ENCODE measurements around the gene AMH. TPM values are rescaled to one million over a fixed set of nuclear protein-coding genes. Genes with fewer than 3 reads are reported as not detected.

AMH gene
- total and polyA plus RNA-seq, 2 donors (not counting 1 experiment from before 2014, with no cell fraction given): 0.03 to 0.33 TPM

GRCh38 chr19:2282062-2282861 is 33.1 kb downstream of the AMH start, which contains the start of gene PEAK3:
TSS of gene PEAK3 (minus strand) at chr19:2282175. CDS start at chr19:2280931, 1,244 bp downstream.
- H3K4me2 ChIP-seq (ENCODE audit: extremely low read depth, insufficient read depth, low read length): peak within 1 kb of the TSS; percentile 44
- H3K79me2 ChIP-seq (ENCODE audit: control insufficient read depth, insufficient read depth, low read length): no peaks in the 10 kb centered on the region
- no peak within 1 kb of the TSS for H3K9ac ChIP-seq (ENCODE audit: insufficient read depth, low read length)
- H3K27me3 ChIP-seq (ENCODE audit: control insufficient read depth, insufficient read depth, low read length): no peaks in the 10 kb centered on the region
- H3K9me3 ChIP-seq (ENCODE audit: control insufficient read depth, insufficient read depth, low read depth, low read length): no peaks in the 10 kb centered on the region
- H3K27ac ChIP-seq (ENCODE audit: insufficient read depth, low read length): no peak within 1 kb of the TSS
- H2AFZ ChIP-seq (ENCODE audit: low read length): no peak within 1 kb of the TSS
- no peaks in the 10 kb centered on the region for H3K36me3 ChIP-seq (ENCODE audit: control insufficient read depth, insufficient read depth, low read length)
- peak; percentile 39 to 57 for DNase-seq (ENCODE audit: low read depth in 2 of 2)
- H3K4me3 ChIP-seq (replicated peaks in 1 of 4; ENCODE audit: control extremely low read depth in 1 of 4, insufficient read depth in 1 of 4, low read depth in 3 of 4, low read length in 4 of 4): peak within 1 kb of the TSS in 2 of 4 experiments; percentile 33 to 45
- TF ChIP-seq CTCF (conservative IDR thresholded peaks at IDR 0.05 in 1 of 2, IDR thresholded peaks at IDR 0.05 in 1 of 2; ENCODE audit: low read depth in 1 of 2, low read length in 2 of 2) (no peak), EZH2 (IDR thresholded peaks at IDR 0.05; ENCODE audit: low read length, missing control alignments) (no peak)
- no peaks in the 10 kb centered on the region for H4K20me1 ChIP-seq (ENCODE audit: control insufficient read depth, extremely low read depth, insufficient read depth, low read length)
- H3K4me1 ChIP-seq (ENCODE audit: control insufficient read depth, extremely low read depth, insufficient read depth, low read length): no peaks in the 10 kb centered on the region

- TF ChIP-seq EZH2 (IDR thresholded peaks at IDR 0.05; ENCODE audit: low read length, missing control alignments): no peak
- no peak for TF ChIP-seq CTCF (conservative IDR thresholded peaks at IDR 0.05 in 1 of 2, IDR thresholded peaks at IDR 0.05 in 1 of 2; ENCODE audit: low read depth in 1 of 2, low read length in 2 of 2)
- no peak overlapping the region for H3K27ac ChIP-seq (ENCODE audit: insufficient read depth, low read length)
- no peak overlapping the region for H2AFZ ChIP-seq (ENCODE audit: low read length)
- no peaks in the 10 kb centered on the region for H3K9me3 ChIP-seq (ENCODE audit: control insufficient read depth, insufficient read depth, low read depth, low read length)
- no peaks in the 10 kb centered on the region for H3K27me3 ChIP-seq (ENCODE audit: control insufficient read depth, insufficient read depth, low read length)
- H3K4me2 ChIP-seq (ENCODE audit: extremely low read depth, insufficient read depth, low read length): peak overlapping the region; percentile 38
- DNase-seq (ENCODE audit: low read depth in 2 of 2): no peak
- no peaks in the 10 kb centered on the region for H3K79me2 ChIP-seq (ENCODE audit: control insufficient read depth, insufficient read depth, low read length)
- H3K4me3 ChIP-seq (replicated peaks in 1 of 4; ENCODE audit: control extremely low read depth in 1 of 4, insufficient read depth in 1 of 4, low read depth in 3 of 4, low read length in 4 of 4): no peak overlapping the region
- no peaks in the 10 kb centered on the region for H3K4me1 ChIP-seq (ENCODE audit: control insufficient read depth, extremely low read depth, insufficient read depth, low read length)
- H3K9ac ChIP-seq (ENCODE audit: insufficient read depth, low read length): no peak overlapping the region
- no peaks in the 10 kb centered on the region for H3K36me3 ChIP-seq (ENCODE audit: control insufficient read depth, insufficient read depth, low read length)
- no peaks in the 10 kb centered on the region for H4K20me1 ChIP-seq (ENCODE audit: control insufficient read depth, extremely low read depth, insufficient read depth, low read length)
These were observed 33.7 kb downstream of the AMH start for GRCh38 chr19:2282862-2283237.

- Histone ChIP-seq H3K4me2 (ENCODE audit: extremely low read depth, insufficient read depth, low read length) (no peak overlapping the region), H3K4me1 (ENCODE audit: control insufficient read depth, extremely low read depth, insufficient read depth, low read length) (no peaks in the 10 kb centered on the region), H3K27ac (ENCODE audit: insufficient read depth, low read length) (no peak overlapping the region), H2AFZ (ENCODE audit: low read length) (no peak overlapping the region), H3K79me2 (ENCODE audit: control insufficient read depth, insufficient read depth, low read length) (no peaks in the 10 kb centered on the region), H3K9me3 (ENCODE audit: control insufficient read depth, insufficient read depth, low read depth, low read length) (no peaks in the 10 kb centered on the region), H3K9ac (ENCODE audit: insufficient read depth, low read length) (no peak overlapping the region), H3K27me3 (ENCODE audit: control insufficient read depth, insufficient read depth, low read length) (peaks cover 7% of the 10 kb centered on the region), H3K36me3 (ENCODE audit: control insufficient read depth, insufficient read depth, low read length) (no peaks in the 10 kb centered on the region), H3K4me3 (replicated peaks in 1 of 4; ENCODE audit: control extremely low read depth in 1 of 4, insufficient read depth in 1 of 4, low read depth in 3 of 4, low read length in 4 of 4) (no peak overlapping the region), H4K20me1 (ENCODE audit: control insufficient read depth, extremely low read depth, insufficient read depth, low read length) (no peaks in the 10 kb centered on the region)
- TF ChIP-seq CTCF (conservative IDR thresholded peaks at IDR 0.05 in 1 of 2, IDR thresholded peaks at IDR 0.05 in 1 of 2; ENCODE audit: low read depth in 1 of 2, low read length in 2 of 2) (no peak), EZH2 (IDR thresholded peaks at IDR 0.05; ENCODE audit: low read length, missing control alignments) (no peak)
- no peak for DNase-seq (ENCODE audit: low read depth in 2 of 2)
These were observed 34.8 kb downstream of the AMH start for GRCh38 chr19:2283835-2284507.

Measured in fibroblast of lung (primary cell).